ENCODE results near the gene CCL14. TPM values are rescaled to one million over a fixed set of nuclear protein-coding genes. Genes with fewer than 3 reads are reported as not detected.
A peak's percentile ranks its signal among the peaks of the same experiment; 100 is the strongest.
"Not testable (repeated sequence)": the region's sequence is repeated elsewhere in the genome, so short reads cannot be mapped to it uniquely, and the experiment has no call there.

The CCL14 gene
- total RNA-seq, 1 donor from 2014 or later: 96.8 TPM

DNA sequence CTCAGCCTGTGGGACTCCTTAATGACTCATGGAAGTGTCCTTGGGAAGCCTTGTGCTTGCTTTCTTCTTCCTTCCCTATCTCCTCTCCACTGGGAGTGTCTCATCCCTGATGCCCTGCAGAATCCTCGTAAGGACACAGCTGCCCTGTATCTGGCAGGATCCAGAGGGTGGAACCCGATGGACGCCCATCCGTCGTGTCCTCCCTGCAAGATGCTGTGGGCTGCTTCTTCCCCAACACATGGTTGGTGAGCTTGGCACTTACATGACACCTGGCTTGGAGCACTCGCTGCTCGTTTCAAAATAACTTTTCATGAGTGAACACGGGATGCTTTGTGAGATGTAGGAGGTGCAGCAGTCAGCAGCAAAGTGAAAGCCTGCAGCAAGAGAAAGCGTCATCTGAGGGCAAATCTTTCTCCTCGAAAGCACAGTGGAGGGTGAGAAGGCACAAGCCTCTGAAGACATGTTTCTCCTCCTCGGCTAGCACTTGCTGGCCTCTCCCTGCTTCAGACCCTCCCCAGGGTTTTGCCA lies 11.6 kb upstream of the CCL14 start:
- DNase-seq (ENCODE audit: low spot score): no peak
- intact Hi-C loops (cut with DNase I): no loop called here
- no peak for ATAC-seq

GRCh38 chr17:35995346-35995745 lies 8.8 kb upstream of the CCL14 start:
- intact Hi-C loops (cut with DNase I); DNase-seq (ENCODE audit: low spot score); ATAC-seq: not testable (repeated sequence)

DNA sequence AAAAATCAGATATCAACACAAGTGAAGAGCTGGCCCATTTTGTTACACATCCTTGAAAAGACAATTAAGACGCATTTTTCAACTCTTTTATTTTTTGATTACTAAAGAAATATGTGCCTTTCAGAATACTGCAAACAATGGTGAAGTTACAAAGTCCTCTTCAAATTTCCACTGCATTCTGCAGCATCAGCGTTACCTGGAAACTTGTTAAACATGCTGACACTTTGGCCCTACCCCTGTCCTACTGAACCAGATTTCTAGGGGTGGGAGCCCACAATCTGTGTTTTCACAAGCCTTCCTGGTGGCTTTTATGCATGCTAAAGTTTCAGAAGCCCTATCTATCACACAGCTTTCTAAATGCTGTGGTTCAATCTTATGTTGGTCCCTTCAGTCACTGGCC lies 4.5 kb upstream of the CCL14 start:
- intact Hi-C loops (cut with DNase I): no loop called here
- no peak for ATAC-seq
- DNase-seq (ENCODE audit: low spot score): no peak

- intact Hi-C loops (cut with DNase I): no loop called here
Observed at GRCh38 chr17:35988164-35988563, 1.6 kb upstream of the CCL14 start.

GRCh38 chr17:35984140-35984539 lies 2.4 kb downstream of the CCL14 start:
- intact Hi-C loops (cut with DNase I): no loop called here
- DNase-seq (ENCODE audit: low spot score) (no peak), ATAC-seq (no peak)

More at GRCh38 chr17:35988164-35988563, 1.6 kb upstream of the CCL14 start:
- DNase-seq (ENCODE audit: low spot score) (no peak), ATAC-seq (no peak)

- ATAC-seq: no peak
- intact Hi-C loops (cut with DNase I): no loop called here
- no peak for DNase-seq (ENCODE audit: low spot score)
Observed at GRCh38 chr17:35982409-35983191, 3.9 kb downstream of the CCL14 start.

GRCh38 chr17:35981908-35982330 lies 4.6 kb downstream of the CCL14 start:
- DNase-seq (ENCODE audit: low spot score) (no peak), ATAC-seq (no peak)
- intact Hi-C loops (cut with DNase I): no loop called here

- intact Hi-C loops (cut with DNase I): no loop called here
- DNase-seq (ENCODE audit: low spot score) (no peak), ATAC-seq (no peak)
Observed at GRCh38 chr17:35981246-35981645, 5.3 kb downstream of the CCL14 start, which contains the start of gene CCL16. CCL16 (minus strand) TSS chr17:35981497; CDS start chr17:35981420, 77 bp downstream.

DNA sequence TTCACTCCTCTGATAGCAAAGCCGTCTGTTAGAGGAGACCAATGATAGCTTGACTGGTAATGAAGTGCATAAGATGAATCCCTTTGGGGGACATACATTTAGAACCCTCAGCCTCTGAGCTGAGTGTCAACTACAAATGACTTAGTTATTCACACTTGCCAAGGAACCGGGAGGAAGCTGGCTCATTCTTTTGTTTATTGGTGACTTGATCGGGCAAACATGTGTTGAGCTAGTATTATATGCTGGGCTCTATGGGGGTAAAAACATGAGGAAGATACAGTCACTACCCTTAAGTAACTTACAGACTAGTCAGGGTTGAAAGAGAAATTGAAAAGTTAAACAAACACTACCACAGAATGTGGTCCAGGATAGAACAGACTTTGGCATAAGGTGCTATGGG lies 8.2 kb downstream of the CCL14 start:
- intact Hi-C loops (cut with DNase I): loop anchor here (10.0 kb wide), 1 partner anchor 176 kb away; no protein-coding TSS in a partner anchor
- no peak for DNase-seq (ENCODE audit: low spot score)
- ATAC-seq: no peak

DNA sequence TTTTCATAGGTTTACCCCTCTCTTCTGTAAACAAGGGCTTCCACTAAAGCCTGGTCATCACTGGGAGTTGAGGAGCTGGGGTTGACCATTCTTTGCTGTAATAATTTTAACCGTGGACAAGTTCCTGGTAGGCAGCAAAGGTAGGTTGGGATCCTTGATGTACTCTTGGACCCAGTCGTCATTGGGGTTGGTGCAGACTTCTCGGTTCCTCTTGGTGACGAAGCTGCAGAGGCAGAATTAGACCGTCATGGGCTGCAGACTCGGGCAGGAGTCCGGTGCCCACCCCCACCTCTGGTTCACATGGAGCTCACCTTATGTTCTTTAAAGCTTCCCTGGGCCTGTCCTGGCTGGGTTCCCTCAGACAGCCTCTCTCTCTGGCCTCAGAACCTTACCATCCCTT lies 9.0 kb downstream of the CCL14 start:
- ATAC-seq (no peak), DNase-seq (ENCODE audit: low spot score) (no peak)
- intact Hi-C loops (cut with DNase I): loop anchor here (10.0 kb wide), 1 partner anchor 177 kb away; no protein-coding TSS in a partner anchor

- intact Hi-C loops (cut with DNase I): loop anchor here (10.0 kb wide), 1 partner anchor 181 kb away; no protein-coding TSS in a partner anchor
- no peak for DNase-seq (ENCODE audit: low spot score)
- ATAC-seq: no peak
Observed at GRCh38 chr17:35973333-35974260, 12.9 kb downstream of the CCL14 start.

GRCh38 chr17:35972945-35973332 lies 13.6 kb downstream of the CCL14 start:
- ATAC-seq (no peak), DNase-seq (ENCODE audit: low spot score) (no peak)
- intact Hi-C loops (cut with DNase I): loop anchor here (10.0 kb wide), 1 partner anchor 182 kb away; no protein-coding TSS in a partner anchor

DNA sequence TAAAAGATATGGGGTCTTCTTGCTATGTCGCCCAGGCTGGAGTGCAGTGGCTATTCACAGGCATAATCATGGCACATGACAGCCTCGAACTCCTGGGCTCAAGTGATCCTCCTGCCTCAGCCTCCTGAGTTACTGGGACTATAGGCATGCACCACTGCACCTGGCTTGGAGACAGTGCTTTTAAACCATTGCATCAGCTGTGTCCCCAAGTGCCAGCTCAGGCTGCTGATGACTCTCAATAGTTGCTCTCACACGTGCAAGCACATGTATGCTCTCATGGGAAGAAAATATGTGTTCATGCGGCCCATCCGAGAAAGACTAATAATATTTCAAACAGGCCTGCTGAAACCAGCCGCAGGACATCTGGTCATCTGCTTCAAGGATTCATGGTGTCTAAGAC lies 14.0 kb downstream of the CCL14 start:
- DNase-seq (ENCODE audit: low spot score): no peak
- ATAC-seq: no peak
- intact Hi-C loops (cut with DNase I): loop anchor here (10.0 kb wide), 1 partner anchor 182 kb away; no protein-coding TSS in a partner anchor

- intact Hi-C loops (cut with DNase I): loop anchor here (10.0 kb wide), 1 partner anchor 183 kb away; no protein-coding TSS in a partner anchor
- DNase-seq (ENCODE audit: low spot score) (no peak), ATAC-seq (no peak)
Observed at GRCh38 chr17:35972066-35972465, 14.5 kb downstream of the CCL14 start.

DNA sequence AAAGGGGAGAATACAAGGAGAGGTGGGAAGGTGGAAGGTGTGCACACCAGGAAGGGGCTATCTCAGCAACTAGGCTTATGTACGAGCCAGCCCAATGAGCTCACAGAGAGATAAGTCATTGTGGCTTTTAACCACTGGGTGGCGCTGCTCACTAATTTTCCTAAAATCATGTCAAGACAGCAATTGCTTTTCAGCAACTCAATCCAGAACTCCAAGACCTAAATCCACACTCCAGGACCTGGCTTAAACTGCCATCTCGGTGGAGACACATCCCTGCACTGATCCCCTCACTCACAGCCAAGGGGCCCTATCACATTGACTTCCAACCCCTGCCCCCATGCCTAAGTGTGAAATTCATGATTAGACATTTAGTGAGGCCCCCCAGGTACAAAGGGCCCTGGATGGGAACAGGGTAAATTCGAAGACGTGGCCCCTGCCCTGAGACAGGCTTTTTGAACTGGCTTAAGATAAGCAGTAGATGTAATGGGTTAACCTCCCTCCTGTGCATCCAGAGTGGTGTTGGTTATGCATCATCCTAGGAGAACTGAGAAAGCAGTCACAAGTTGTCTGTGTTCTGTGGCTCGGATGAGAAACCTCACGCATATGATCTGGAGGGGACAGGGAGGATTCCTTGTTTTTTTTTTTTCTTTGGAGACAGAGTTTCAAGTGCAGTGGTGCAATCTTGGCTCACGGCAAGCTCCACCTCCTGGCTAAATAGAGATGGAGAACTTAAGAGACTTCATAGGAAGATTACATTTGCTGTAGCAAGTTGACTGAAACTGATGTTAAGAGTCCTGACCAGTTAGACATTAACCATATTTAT lies 16.8 kb downstream of the CCL14 start:
- DNase-seq (ENCODE audit: low spot score) (peak; percentile 88), ATAC-seq (peak; percentile 83)
- intact Hi-C loops (cut with DNase I): loop anchor here (10.0 kb wide), 2 partner anchors 185 to 515 kb away; partner anchors contain the start of gene ZNHIT3

DNA sequence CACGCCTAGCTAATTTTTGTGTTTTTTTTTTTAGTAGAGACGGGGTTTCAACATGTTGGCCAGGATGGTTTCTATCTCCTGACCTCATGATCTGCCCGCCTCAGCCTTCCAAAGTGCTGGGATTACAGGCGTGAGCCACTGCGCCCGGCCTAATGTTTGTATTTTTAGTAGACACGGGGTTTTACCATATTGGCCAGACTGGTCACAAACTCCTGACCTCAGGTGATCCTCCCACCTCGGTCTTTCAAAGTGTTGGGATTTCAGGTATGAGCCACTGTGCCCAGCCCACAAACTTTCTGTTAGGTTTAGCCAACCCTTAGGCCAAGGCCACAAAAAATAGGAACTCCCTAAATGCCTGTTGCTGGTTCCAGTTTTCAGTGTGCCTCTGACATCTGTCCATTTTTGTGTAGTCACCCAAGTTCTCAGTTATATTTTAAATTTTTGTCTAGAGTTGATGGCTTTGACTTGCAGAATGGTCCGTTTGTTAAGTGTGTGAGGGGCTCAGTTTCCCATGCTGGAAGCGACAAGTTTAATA lies 17.9 kb downstream of the CCL14 start:
- ATAC-seq (no peak), DNase-seq (ENCODE audit: low spot score) (no peak)
- intact Hi-C loops (cut with DNase I): loop anchor here (10.0 kb wide), 1 partner anchor 516 kb away; the partner anchor contains the start of gene ZNHIT3

GRCh38 chr17:35965272-35965671 lies 21.3 kb downstream of the CCL14 start:
- DNase-seq (ENCODE audit: low spot score): no peak
- no peak for ATAC-seq
- intact Hi-C loops (cut with DNase I): loop anchor here (10.0 kb wide), 1 partner anchor 520 kb away; the partner anchor contains the start of gene ZNHIT3

DNA sequence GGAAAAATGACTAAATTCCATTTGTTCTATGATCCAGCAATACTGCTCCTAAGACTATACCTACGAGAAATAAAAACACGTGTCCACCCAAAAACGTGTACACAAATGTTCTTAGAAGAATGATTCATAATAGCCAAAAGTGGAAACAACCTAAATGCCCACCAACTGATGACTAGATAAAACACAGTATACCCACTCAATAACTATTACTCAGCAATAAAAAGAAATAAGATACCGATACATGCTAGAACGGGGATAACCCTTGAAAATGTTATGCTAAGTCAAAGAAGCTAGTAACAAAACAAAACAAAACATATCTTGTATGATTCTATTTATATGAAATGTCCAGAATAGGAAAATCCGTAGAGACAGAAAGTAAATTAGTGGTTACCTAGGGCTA lies 22.9 kb downstream of the CCL14 start:
- ATAC-seq (no peak), DNase-seq (ENCODE audit: low spot score) (no peak)
- intact Hi-C loops (cut with DNase I): loop anchor here (10.0 kb wide), 1 partner anchor 521 kb away; the partner anchor contains the start of gene ZNHIT3

Data from sciatic nerve (tissue), 2 donors.